H9 (cell line): ENCODE data around the gene TEX54. TPM values are rescaled to one million over a fixed set of nuclear protein-coding genes. Genes with fewer than 3 reads are reported as not detected.
A peak's percentile ranks its signal among the peaks of the same experiment; 100 is the strongest.

Source experiments
- DNase-seq: peaks from one replicate; pipeline ENCODE4 v3.0.0-alpha.2; 2017
- H2AFZ ChIP-seq: one replicate; pipeline ENCODE4 v1.6.1; 2013; ENCODE audit warnings: mild to moderate bottlenecking, low read length, control low read depth, moderate library complexity
- H2AK5ac ChIP-seq: 2 replicates; pipeline ENCODE4 v1.6.1; 2013; ENCODE audit warnings: low read length, control low read depth, mixed read lengths; ENCODE audit not compliant: insufficient read length
- H2BK120ac ChIP-seq: one replicate; pipeline ENCODE4 v1.6.1; 2013; ENCODE audit warnings: low read depth, mild to moderate bottlenecking, low read length, control low read depth, inconsistent platforms; ENCODE audit not compliant: poor library complexity, severe bottlenecking
- H2BK12ac ChIP-seq: 2 replicates; pipeline ENCODE4 v1.6.1; 2013; ENCODE audit warnings: low read length, control low read depth, mixed read lengths, low read depth; ENCODE audit not compliant: insufficient read length
- H2BK15ac ChIP-seq: 2 replicates; pipeline ENCODE4 v1.6.1; 2013; ENCODE audit warnings: low read depth, low read length, control low read depth
- H2BK20ac ChIP-seq: one replicate; pipeline ENCODE4 v1.6.1; 2013; ENCODE audit warnings: low read depth, mild to moderate bottlenecking, low read length, control low read depth, inconsistent platforms; ENCODE audit not compliant: poor library complexity, severe bottlenecking
- H2BK5ac ChIP-seq: 2 replicates; pipeline ENCODE4 v1.6.1; 2013; ENCODE audit warnings: low read length, control low read depth, mixed read lengths; ENCODE audit not compliant: insufficient read length
- H3K14ac ChIP-seq: 2 replicates; pipeline ENCODE4 v1.6.1; 2013; ENCODE audit warnings: low read length, control low read depth; ENCODE audit not compliant: insufficient read depth
- H3K18ac ChIP-seq: 2 replicates; pipeline ENCODE4 v1.6.1; 2013; ENCODE audit warnings: low read depth, mild to moderate bottlenecking, mixed read lengths, low read length, control low read depth; ENCODE audit not compliant: insufficient read length
- H3K23ac ChIP-seq: 2 replicates; pipeline ENCODE4 v1.6.1; 2013; ENCODE audit warnings: low read length, control low read depth, mixed read lengths, low read depth; ENCODE audit not compliant: insufficient read length
- H3K23me2 ChIP-seq: 2 replicates; pipeline ENCODE4 v1.6.1; 2013; ENCODE audit warnings: low read depth, mild to moderate bottlenecking, mixed read lengths, low read length, control low read depth; ENCODE audit not compliant: insufficient read length, poor library complexity, severe bottlenecking
- H3K27ac ChIP-seq: 2 replicates; pipeline ENCODE4 v1.5.1; 2013; ENCODE audit warnings: low read length, control low read depth, mixed read lengths, low read depth; ENCODE audit not compliant: insufficient read length
- H3K27me3 ChIP-seq: 2 replicates; pipeline ENCODE4 v1.6.1; 2013; ENCODE audit warnings: low read length, control low read depth, inconsistent platforms; ENCODE audit not compliant: insufficient read depth
- H3K4ac ChIP-seq: 2 replicates; pipeline ENCODE4 v1.6.1; 2013; ENCODE audit warnings: low read depth, mild to moderate bottlenecking, control low read depth, inconsistent platforms, low read length, moderate library complexity
- H3K4me1 ChIP-seq: 2 replicates; pipeline ENCODE4 v1.6.1; 2013; ENCODE audit warnings: low read length, control low read depth, inconsistent platforms; ENCODE audit not compliant: insufficient read depth
- H3K4me2 ChIP-seq: 2 replicates; pipeline ENCODE4 v1.6.1; 2013; ENCODE audit warnings: low read length, control low read depth, mixed read lengths; ENCODE audit not compliant: insufficient read length, insufficient read depth
- H3K56ac ChIP-seq: 2 replicates; pipeline ENCODE4 v1.6.1; 2013; ENCODE audit warnings: low read depth, mild to moderate bottlenecking, mixed read lengths, low read length, control low read depth; ENCODE audit not compliant: insufficient read length
- H3K79me1 ChIP-seq: 2 replicates; pipeline ENCODE4 v1.6.1; 2013; ENCODE audit warnings: low read depth, mild to moderate bottlenecking, moderate library complexity, low read length, control low read depth, inconsistent platforms; ENCODE audit not compliant: insufficient read depth, poor library complexity, severe bottlenecking
- H3K79me2 ChIP-seq: 2 replicates; pipeline ENCODE4 v1.6.1; 2013; ENCODE audit warnings: low read length, control low read depth, inconsistent platforms; ENCODE audit not compliant: insufficient read depth
- H3K9ac ChIP-seq: 2 replicates; pipeline ENCODE4 v1.6.1; 2013; ENCODE audit warnings: low read length, control low read depth, mixed read lengths; ENCODE audit not compliant: insufficient read length; ENCODE audit errors: extremely low read depth
- H3K9me3 ChIP-seq: one replicate; pipeline ENCODE4 v1.6.1; 2013; ENCODE audit warnings: low read depth, low read length, inconsistent platforms; ENCODE audit not compliant: control insufficient read depth
- H3T11ph ChIP-seq: one replicate; pipeline ENCODE4 v1.6.1; 2013; ENCODE audit warnings: mild to moderate bottlenecking, low read length, control low read depth, inconsistent platforms
- H4K20me1 ChIP-seq: one replicate; pipeline ENCODE4 v1.6.1; 2013; ENCODE audit not compliant: control insufficient read depth, insufficient read length, insufficient read depth
- H4K5ac ChIP-seq: 2 replicates; pipeline ENCODE4 v1.6.1; 2013; ENCODE audit warnings: low read depth, mild to moderate bottlenecking, mixed read lengths, low read length, control low read depth; ENCODE audit not compliant: insufficient read length
- H4K8ac ChIP-seq: replicated peaks from 2 replicates; pipeline ENCODE4 v1.6.1; 2013; ENCODE audit warnings: low read length, control low read depth, mixed read lengths, low read depth; ENCODE audit not compliant: insufficient read length
- H4K91ac ChIP-seq: 2 replicates; pipeline ENCODE4 v1.6.1; 2013; ENCODE audit warnings: low read depth, mild to moderate bottlenecking, moderate library complexity, mixed read lengths, low read length, control low read depth; ENCODE audit not compliant: insufficient read length
- H3K27ac Mint-ChIP-seq, 3 experiments: 2 replicates in 2 of 3; 3 replicates in 1 of 3; pipeline ENCODE4 v1.8.0; 2020 to 2021; ENCODE audit warnings: mixed read lengths in 3 of 3, mild to moderate bottlenecking in 1 of 3, moderate library complexity in 1 of 3
- H3K27me3 Mint-ChIP-seq: 2 replicates; pipeline ENCODE4 v1.8.0; 2021; ENCODE audit warnings: low read depth, mild to moderate bottlenecking, moderate library complexity, mixed read lengths
- H3K36me3 Mint-ChIP-seq, 3 experiments: 2 replicates in 2 of 3; 3 replicates in 1 of 3; pipeline ENCODE4 v1.8.0; 2020 to 2021; ENCODE audit warnings: low read depth in 3 of 3, mixed read lengths in 3 of 3; ENCODE audit not compliant: insufficient read depth in 1 of 3
- H3K4me1 Mint-ChIP-seq, 2 experiments: 2 replicates each; pipeline ENCODE4 v1.8.0; 2020; ENCODE audit warnings: mixed read lengths in 2 of 2
- H3K4me3 Mint-ChIP-seq, 2 experiments: 2 replicates in 1 of 2; 3 replicates in 1 of 2; pipeline ENCODE4 v1.8.0; 2020 to 2021; ENCODE audit warnings: mild to moderate bottlenecking in 2 of 2, mixed read lengths in 2 of 2, moderate library complexity in 1 of 2
- H3K9me3 Mint-ChIP-seq, 2 experiments: 2 replicates in 1 of 2; 3 replicates in 1 of 2; pipeline ENCODE4 v1.8.0; 2020; ENCODE audit warnings: mild to moderate bottlenecking in 2 of 2, mixed read lengths in 2 of 2, moderate library complexity in 1 of 2
- WGBS: extraction: QIAGEN DNeasy Blood & Tissue Kit; methylation state at CpG from one replicate; pipeline ENCODE4 v1.1.7; 2013; ENCODE audit warnings: missing lambda C conversion rate, low lambda C conversion rate, mixed read lengths; ENCODE audit not compliant: insufficient read length; ENCODE audit errors: extremely low coverage; 5-methylcytosine and 5-hydroxymethylcytosine counted together
- total RNA-seq: library from RNA; stranded (reverse); gene quantifications from 2 replicates; pipeline ENCODE4 v1.2.1, GENCODE V29; 2021
- TF ChIP-seq, protein P1 (sequence below): fragments of 200-600 bp; sonication (generic); conservative IDR thresholded peaks from 3 replicates; pipeline ENCODE4 v1.8.0; 2021; ENCODE audit warnings: antibody characterized with exemption, mild to moderate bottlenecking

TEX54 gene
- total RNA-seq, 1 experiment from 2014 or later = 1.2 TPM

DNA sequence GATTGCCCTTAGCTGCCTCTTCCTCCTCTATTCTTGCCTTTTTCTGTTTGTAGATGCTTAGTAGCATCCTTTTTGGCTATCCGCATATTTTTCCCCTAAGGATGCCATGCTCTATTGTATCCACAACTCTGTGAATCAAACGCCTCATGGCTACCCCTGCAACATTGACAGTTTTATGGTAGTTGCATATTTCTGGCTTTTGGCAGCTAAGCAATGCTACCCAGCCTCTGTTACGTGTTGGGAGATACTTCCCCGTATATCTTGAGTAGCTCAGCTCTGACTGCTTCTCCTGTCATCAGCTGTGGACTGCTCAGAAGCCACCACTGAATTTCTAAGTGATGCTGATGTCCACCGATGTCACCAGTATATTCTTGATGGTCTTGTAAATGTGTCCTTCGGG, 33.0 kb upstream of the TEX54 start:
- H3K27ac Mint-ChIP-seq = peak overlapping the region in 1 of 3 experiments; percentile 33; a peak in 2 of 7 replicates
- H3K27ac ChIP-seq = no peak overlapping the region
- H3K56ac ChIP-seq = no peak overlapping the region
- no peaks in the 10 kb centered on the region for H3K4me1 ChIP-seq
- H3K4me2 ChIP-seq = no peak overlapping the region
- no peak for DNase-seq
- peaks cover 45% of the 10 kb centered on the region for H3K79me2 ChIP-seq
- H2AK5ac ChIP-seq = no peak overlapping the region
- H3K79me1 ChIP-seq = peaks cover 8% of the 10 kb centered on the region
- H3K4me1 Mint-ChIP-seq = peaks cover 23 to 31% of the 10 kb centered on the region in 2 experiments
- H2BK20ac ChIP-seq = no peak overlapping the region
- no peak overlapping the region for H3T11ph ChIP-seq
- H2BK5ac ChIP-seq = no peak overlapping the region
- no peaks in the 10 kb centered on the region for H3K27me3 Mint-ChIP-seq
- TF ChIP-seq, protein P1, sequence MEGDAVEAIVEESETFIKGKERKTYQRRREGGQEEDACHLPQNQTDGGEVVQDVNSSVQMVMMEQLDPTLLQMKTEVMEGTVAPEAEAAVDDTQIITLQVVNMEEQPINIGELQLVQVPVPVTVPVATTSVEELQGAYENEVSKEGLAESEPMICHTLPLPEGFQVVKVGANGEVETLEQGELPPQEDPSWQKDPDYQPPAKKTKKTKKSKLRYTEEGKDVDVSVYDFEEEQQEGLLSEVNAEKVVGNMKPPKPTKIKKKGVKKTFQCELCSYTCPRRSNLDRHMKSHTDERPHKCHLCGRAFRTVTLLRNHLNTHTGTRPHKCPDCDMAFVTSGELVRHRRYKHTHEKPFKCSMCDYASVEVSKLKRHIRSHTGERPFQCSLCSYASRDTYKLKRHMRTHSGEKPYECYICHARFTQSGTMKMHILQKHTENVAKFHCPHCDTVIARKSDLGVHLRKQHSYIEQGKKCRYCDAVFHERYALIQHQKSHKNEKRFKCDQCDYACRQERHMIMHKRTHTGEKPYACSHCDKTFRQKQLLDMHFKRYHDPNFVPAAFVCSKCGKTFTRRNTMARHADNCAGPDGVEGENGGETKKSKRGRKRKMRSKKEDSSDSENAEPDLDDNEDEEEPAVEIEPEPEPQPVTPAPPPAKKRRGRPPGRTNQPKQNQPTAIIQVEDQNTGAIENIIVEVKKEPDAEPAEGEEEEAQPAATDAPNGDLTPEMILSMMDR = no peak
- H2AFZ ChIP-seq = no peak overlapping the region
- H4K8ac ChIP-seq = no peak overlapping the region
- no peak overlapping the region for H3K4me3 Mint-ChIP-seq
- no peak overlapping the region for H4K5ac ChIP-seq
- H3K27me3 ChIP-seq = no peaks in the 10 kb centered on the region
- H3K9me3 Mint-ChIP-seq = no peaks in the 10 kb centered on the region
- no peak overlapping the region for H2BK120ac ChIP-seq
- no peak overlapping the region for H2BK12ac ChIP-seq
- H4K91ac ChIP-seq = no peak overlapping the region
- H2BK15ac ChIP-seq = no peak overlapping the region
- no peak overlapping the region for H3K23ac ChIP-seq
- H3K14ac ChIP-seq = no peak overlapping the region
- H3K36me3 Mint-ChIP-seq = peaks cover 23 to 56% (median 43%) of the 10 kb centered on the region in 3 experiments; a peak in 6 of 7 replicates
- no peaks in the 10 kb centered on the region for H4K20me1 ChIP-seq
- no CpG with 5 or more reads among the region's 6 CpGs for WGBS
- no peak overlapping the region for H3K9ac ChIP-seq
- H3K23me2 ChIP-seq = no peaks in the 10 kb centered on the region
- H3K18ac ChIP-seq = no peak overlapping the region
- no peak overlapping the region for H3K4ac ChIP-seq
- H3K9me3 ChIP-seq = no peaks in the 10 kb centered on the region
